Neural cell (in vitro differentiated cells): ENCODE results near the gene MCC. TPM values are rescaled to one million over a fixed set of nuclear protein-coding genes. Genes with fewer than 3 reads are reported as not detected.

ENCODE experiments used
- H2AFZ ChIP-seq: fragments of 200-600, 300-800 bp; sonication (generic), shearing (Covaris generic); 2 replicates; pipeline ENCODE4 v1.6.0; 2014; ENCODE audit warnings: low read depth, mild to moderate bottlenecking, antibody characterized with exemption, low read length, moderate library complexity
- H3F3A ChIP-seq: fragments of 200-600 bp; shearing (Covaris generic); 2 replicates; pipeline ENCODE4 v1.6.1; 2016; ENCODE audit warnings: mild to moderate bottlenecking, moderate library complexity, mixed read lengths, antibody characterized with exemption, low read length; ENCODE audit not compliant: insufficient read depth, poor library complexity, severe bottlenecking
- H3K27ac ChIP-seq: fragments of 200-600, 300-800 bp; sonication (generic), shearing (Covaris generic); 2 replicates; pipeline ENCODE4 v1.5.1; 2014; ENCODE audit warnings: mild to moderate bottlenecking, low read length, moderate library complexity
- H3K27me3 ChIP-seq: fragments of 300-800, 200-600 bp; sonication (generic), shearing (Covaris generic); 2 replicates; pipeline ENCODE4 v1.6.0; 2014; ENCODE audit warnings: mild to moderate bottlenecking, low read depth, low read length, moderate library complexity; ENCODE audit not compliant: insufficient read depth
- H3K36me3 ChIP-seq: fragments of 300-800, 200-600 bp; sonication (generic), shearing (Covaris generic); 2 replicates; pipeline ENCODE4 v1.5.1; 2014; ENCODE audit warnings: mild to moderate bottlenecking, antibody characterized with exemption, low read length, moderate library complexity; ENCODE audit not compliant: insufficient read depth
- H3K4me2 ChIP-seq: fragments of 300-800, 200-600 bp; sonication (generic), shearing (Covaris generic); 2 replicates; pipeline ENCODE4 v1.6.0; 2014; ENCODE audit warnings: mild to moderate bottlenecking, low read length
- H3K4me3 ChIP-seq: fragments of 300-800, 200-600 bp; sonication (generic), shearing (Covaris generic); 2 replicates; pipeline ENCODE4 v1.5.1; 2014; ENCODE audit warnings: mild to moderate bottlenecking, low read length, moderate library complexity
- H3K79me2 ChIP-seq: fragments of 200-600 bp; shearing (Covaris generic); replicated peaks from 2 replicates; pipeline ENCODE4 v1.6.0; 2014; ENCODE audit warnings: mild to moderate bottlenecking, low read length, moderate library complexity; ENCODE audit not compliant: insufficient read depth
- H3K9ac ChIP-seq: fragments of 300-800, 200-600 bp; sonication (generic), shearing (Covaris generic); 2 replicates; pipeline ENCODE4 v1.6.1; 2016; ENCODE audit warnings: mild to moderate bottlenecking, low read length, mixed read lengths
- H3K9me2 ChIP-seq: fragments of 200-600 bp; shearing (Covaris generic); 2 replicates; pipeline ENCODE4 v1.6.1; 2016; ENCODE audit warnings: mild to moderate bottlenecking, low read length, mixed read lengths; ENCODE audit not compliant: insufficient read depth
- H3K9me3 ChIP-seq: fragments of 200-600, 300-800 bp; sonication (generic), shearing (Covaris generic); 2 replicates; pipeline ENCODE4 v1.6.1; 2016; ENCODE audit warnings: mild to moderate bottlenecking, mixed run types, low read length, moderate library complexity, mixed read lengths
- H4K20me1 ChIP-seq: fragments of 200-600 bp; shearing (Covaris generic); 2 replicates; pipeline ENCODE4 v1.6.1; 2016; ENCODE audit warnings: mild to moderate bottlenecking, mixed run types; ENCODE audit not compliant: insufficient read depth
- CTCF ChIP-seq: fragments of 450-650 bp; IDR thresholded peaks from 2 replicates; pipeline ENCODE4 v1.5.1; 2014; ENCODE audit warnings: antibody characterized with exemption, mild to moderate bottlenecking, moderate library complexity; ENCODE audit not compliant: poor library complexity, severe bottlenecking
- EP300 ChIP-seq: fragments of 450-650 bp; conservative IDR thresholded peaks from 2 replicates; pipeline ENCODE4 v1.6.1; 2014; ENCODE audit warnings: antibody characterized with exemption, mild to moderate bottlenecking, moderate library complexity; ENCODE audit not compliant: poor library complexity, severe bottlenecking
- EZH2 ChIP-seq: fragments of 200-600, 300-800 bp; shearing (Covaris generic), sonication (generic); IDR thresholded peaks from 2 replicates; pipeline ENCODE4 v1.6.1; 2014; ENCODE audit warnings: antibody characterized with exemption, low read length, borderline replicate concordance, mild to moderate bottlenecking; ENCODE audit not compliant: insufficient read depth, poor library complexity, severe bottlenecking
- MXI1 ChIP-seq: fragments of 450-650 bp; conservative IDR thresholded peaks from 2 replicates; pipeline ENCODE4 v1.6.1; 2014; ENCODE audit warnings: antibody characterized with exemption, mild to moderate bottlenecking; ENCODE audit not compliant: poor library complexity, severe bottlenecking
- POLR2AphosphoS5 ChIP-seq: IDR thresholded peaks from 2 replicates; pipeline ENCODE4 v1.6.1; 2012
- RAD21 ChIP-seq: fragments of 450-650 bp; conservative IDR thresholded peaks from 2 replicates; pipeline ENCODE4 v1.6.1; 2014; ENCODE audit warnings: antibody characterized with exemption, mild to moderate bottlenecking, moderate library complexity
- REST ChIP-seq: IDR thresholded peaks from 2 replicates; pipeline ENCODE4 v1.6.1; 2012; ENCODE audit warnings: borderline replicate concordance
- SMC3 ChIP-seq: fragments of 450-650 bp; conservative IDR thresholded peaks from 2 replicates; pipeline ENCODE4 v1.6.1; 2014; ENCODE audit warnings: antibody characterized with exemption, mild to moderate bottlenecking, moderate library complexity; ENCODE audit not compliant: poor library complexity
- TAF1 ChIP-seq: IDR thresholded peaks from 2 replicates; pipeline ENCODE4 v1.6.1; 2012; ENCODE audit warnings: low read depth
- polyA plus RNA-seq: library from polyadenylated mRNA; depleted of rRNA; stranded (reverse); fragments of >200 nt; gene quantifications from 2 replicates; pipeline ENCODE4 v1.2.3, GENCODE V29; 2014

Gene MCC
- polyA plus RNA-seq, 1 donor from 2014 or later: 2.2 TPM

- Histone ChIP-seq H3K4me3 (no peak overlapping the region), H4K20me1 (no peaks in the 10 kb centered on the region), H3K27ac (no peak overlapping the region), H3F3A (no peaks in the 10 kb centered on the region), H3K27me3 (no peaks in the 10 kb centered on the region), H3K4me2 (no peak overlapping the region), H3K9me3 (no peaks in the 10 kb centered on the region), H3K79me2 (no peaks in the 10 kb centered on the region), H3K36me3 (no peaks in the 10 kb centered on the region), H3K9me2 (no peaks in the 10 kb centered on the region), H2AFZ (no peak overlapping the region), H3K9ac (no peak overlapping the region)
- TF ChIP-seq MXI1 (no peak), RAD21 (no peak), SMC3 (no peak), EZH2 (no peak), POLR2AphosphoS5 (no peak), CTCF (no peak), REST (no peak), EP300 (no peak), TAF1 (no peak)
Observed at GRCh38 chr5:113256671-113257452, 231.4 kb downstream of the MCC start.

- Histone ChIP-seq H3K4me2 (no peak overlapping the region), H3K27ac (no peak overlapping the region), H3K79me2 (no peaks in the 10 kb centered on the region), H4K20me1 (no peaks in the 10 kb centered on the region), H3K36me3 (no peaks in the 10 kb centered on the region), H3K4me3 (no peak overlapping the region), H3K9ac (no peak overlapping the region), H3K27me3 (no peaks in the 10 kb centered on the region), H3K9me2 (no peaks in the 10 kb centered on the region), H3K9me3 (no peaks in the 10 kb centered on the region), H3F3A (no peaks in the 10 kb centered on the region), H2AFZ (no peak overlapping the region)
- TF ChIP-seq SMC3 (no peak), EP300 (no peak), TAF1 (no peak), CTCF (no peak), REST (no peak), MXI1 (no peak), POLR2AphosphoS5 (no peak), RAD21 (no peak), EZH2 (no peak)
Observed at GRCh38 chr5:113255579-113256386, 232.5 kb downstream of the MCC start.
